NCI-H128 (cell line): Measurements from ENCODE around the gene ZSCAN9.

Experiments
- DNase-seq: peaks from one replicate; lab custom pipeline; 2025; ENCODE audit not compliant: unreplicated experiment; lab: John Stamatoyannopoulos, UW

Gene ZSCAN9

DNA sequence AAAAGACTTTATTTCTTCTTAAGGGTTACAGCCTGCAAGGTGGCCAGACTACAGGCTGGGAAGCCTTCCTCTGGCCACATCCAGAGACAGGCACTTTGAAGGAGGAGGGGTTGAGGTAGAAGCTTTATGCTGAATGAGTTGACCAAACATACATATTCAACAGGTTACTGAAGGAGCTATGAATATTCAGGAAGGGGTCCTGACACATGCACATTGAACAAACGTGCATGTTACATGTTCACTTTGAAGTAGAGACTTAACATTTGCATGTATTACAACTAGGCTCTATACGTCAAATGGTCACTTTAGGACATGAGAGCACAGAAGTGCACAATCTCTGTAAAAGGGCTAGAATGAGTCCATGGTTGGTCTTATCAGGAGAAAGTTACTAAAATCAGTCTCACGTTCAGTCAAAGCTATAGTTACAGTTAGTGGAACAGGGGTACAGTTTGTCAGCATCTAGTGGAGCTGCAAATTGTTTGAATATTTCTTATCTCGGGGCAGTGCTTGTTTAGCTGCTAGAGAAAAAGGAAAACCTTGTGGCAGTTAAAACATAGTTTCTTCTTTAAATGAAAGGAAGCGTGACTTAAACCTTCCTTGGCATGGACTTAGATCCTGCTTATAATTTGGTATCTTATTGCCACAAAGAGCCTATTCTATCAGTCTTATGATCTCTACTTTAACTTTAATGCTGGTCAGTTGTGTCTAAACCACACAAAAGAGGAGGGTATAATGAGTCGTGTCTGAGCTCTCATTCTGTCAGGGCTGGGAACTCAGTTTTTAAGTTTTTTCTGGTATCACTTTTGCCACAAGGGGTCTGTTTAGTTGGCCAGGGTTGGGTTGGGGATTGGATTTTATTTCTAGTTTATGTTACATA lies 4.6 kb upstream of the ZSCAN9 start:
- no peak for DNase-seq

DNA sequence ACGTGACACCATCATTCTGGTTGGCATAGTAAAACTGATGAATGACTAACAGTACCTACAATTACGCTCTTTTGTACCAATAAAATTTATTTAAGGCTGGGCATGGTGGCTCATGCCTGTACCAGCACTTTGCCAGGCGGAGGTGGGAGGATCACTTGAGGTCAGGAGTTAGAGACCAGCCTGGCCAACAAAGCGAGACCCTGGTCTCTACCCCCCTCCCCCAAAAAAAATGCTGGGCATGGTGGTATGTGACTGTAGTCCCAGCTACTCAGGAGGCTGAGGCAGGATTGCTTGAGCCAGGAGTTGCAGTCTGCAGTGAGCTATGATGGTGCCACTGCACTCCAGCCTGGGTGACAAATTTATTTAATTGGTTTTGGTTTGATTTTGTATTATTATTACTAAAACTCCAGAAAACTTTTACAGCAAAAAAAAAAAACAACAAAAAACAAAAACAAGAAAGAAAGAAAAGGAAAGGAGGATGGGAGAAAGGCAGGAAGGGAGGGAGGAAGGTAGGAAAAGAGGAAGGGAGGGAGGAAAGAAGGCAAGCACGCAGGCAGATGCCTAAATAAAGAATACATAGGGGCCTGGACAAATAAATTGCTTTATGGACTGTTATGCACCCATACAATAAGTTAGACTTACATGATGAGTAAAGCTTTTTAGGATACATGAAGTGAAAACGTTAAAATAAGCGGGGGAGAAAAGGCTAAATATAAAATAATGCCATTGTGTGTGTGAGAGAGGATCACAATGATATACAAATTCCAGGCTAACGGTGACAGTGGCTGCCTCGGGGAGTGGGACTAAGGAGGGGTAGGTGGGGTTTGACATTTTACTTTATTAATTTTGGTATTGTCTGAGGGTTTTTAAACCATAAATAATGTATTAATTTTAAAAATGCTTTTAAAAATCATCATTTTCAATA lies 682 bp upstream of the ZSCAN9 start:
- no peak for DNase-seq

DNA sequence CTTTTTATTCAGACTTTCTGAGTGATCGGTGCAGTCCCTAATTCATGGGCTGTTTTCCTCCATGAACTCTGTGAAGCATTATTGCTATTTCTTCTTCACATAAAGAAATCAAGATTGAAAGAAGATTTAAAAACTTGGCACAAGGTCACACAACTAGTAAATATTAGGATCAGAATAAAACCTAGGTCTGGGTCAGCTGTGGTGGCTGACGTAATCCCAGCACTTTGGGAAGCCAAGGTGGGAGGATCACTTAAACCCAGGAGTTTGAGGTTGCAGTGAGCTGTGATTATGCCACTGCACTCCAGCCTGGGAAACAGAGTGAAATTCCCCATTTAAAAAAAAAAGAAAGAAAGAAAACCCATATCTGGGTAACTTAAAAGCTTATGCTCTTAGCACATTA lies 1.4 kb downstream of the ZSCAN9 start:
- no peak for DNase-seq

DNA sequence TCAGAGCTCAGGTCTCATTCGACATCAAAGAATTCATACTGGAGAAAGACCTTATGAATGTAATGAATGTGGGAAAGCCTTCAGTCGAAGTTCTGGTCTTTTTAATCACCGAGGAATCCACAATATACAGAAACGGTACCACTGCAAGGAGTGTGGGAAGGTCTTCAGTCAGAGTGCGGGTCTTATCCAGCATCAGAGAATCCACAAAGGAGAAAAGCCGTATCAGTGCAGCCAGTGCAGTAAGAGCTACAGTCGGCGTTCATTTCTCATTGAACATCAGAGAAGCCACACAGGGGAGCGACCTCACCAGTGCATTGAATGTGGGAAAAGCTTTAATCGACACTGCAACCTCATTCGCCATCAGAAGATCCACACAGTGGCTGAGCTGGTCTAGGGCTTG lies 7.7 kb downstream of the ZSCAN9 start:
- no peak for DNase-seq

DNA sequence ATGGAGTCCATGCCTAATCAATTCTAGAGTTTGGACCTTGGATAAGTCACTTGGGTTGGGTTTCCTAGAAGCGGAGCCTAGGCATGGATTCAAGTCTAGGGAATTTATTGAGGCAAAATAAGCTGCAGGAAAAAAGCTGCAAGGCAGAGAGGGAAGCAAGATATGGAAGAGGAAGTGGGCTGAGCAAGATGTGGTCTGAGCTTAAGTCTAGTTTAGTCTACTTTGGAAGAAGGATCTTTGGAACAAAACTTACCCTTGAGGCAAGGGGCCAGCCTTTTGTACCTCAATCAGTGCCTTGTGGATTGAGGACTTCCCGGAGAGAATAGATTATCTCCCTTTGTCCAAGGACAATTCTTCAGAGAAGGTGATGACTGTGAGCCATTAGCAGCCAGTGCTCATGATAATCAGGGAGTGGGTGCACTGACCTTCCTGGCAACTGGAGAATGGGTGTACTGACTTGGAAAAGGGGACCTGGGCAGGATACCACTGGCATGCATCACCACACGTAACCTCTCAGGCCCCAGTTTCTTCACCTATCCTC lies 10.9 kb downstream of the ZSCAN9 start:
- DNase-seq = no peak

DNA sequence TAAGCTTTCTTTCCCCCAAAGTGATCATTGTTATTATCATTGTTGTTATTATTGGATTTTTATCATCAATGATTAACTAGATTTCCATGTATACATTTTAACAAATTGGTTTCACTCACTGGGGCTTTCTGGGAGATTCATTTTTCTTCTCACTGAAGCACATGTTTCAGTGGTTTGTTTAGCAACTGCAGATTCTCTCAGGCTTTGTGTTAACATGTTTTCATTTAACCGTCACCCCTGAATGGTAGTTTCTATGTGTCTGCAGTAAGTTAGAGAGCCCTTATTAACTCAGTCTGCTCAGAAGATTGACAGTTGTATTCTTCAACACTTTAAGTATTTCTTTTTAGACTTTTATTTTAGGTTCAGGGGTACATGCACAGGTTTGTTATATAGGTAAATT lies 14.6 kb downstream of the ZSCAN9 start:
- DNase-seq = no peak

DNA sequence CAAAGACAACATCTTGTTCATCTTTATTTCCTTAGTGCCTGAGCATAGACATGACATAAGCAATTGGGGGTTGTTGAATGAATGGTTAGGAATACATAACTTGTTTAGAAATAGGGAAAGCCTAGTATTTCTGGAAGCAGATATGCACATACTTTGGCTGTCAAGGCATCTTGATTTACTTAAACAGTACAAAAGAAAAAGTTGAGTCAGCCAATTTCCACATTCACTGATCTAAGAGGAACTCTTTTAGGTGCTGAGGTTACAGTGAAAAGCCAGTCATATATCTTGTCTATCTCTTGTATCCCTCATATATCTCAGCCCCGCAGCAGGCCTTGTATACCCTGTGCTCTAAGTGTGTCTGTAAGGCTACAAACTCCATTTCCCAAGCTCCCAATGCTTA lies 15.4 kb downstream of the ZSCAN9 start:
- no peak for DNase-seq

DNA sequence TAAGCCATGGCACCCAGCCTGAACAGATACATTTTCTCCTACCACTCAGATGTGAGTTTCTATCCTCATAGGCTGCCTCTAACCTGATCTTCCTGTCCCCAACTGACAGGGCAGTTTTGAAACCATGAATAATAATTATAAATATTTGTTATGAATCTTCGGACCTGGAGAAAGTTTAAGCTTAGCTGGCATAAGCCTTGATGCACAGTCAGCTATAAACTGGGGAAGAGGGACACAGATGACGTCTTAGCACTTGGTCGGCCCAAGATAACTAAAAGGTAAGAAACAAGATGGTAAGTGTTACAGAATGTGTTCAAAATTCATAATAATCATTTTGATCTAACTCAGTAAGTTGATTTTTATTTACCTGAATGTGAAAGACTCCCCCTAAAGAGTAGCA lies 18.9 kb downstream of the ZSCAN9 start:
- DNase-seq = no peak

DNA sequence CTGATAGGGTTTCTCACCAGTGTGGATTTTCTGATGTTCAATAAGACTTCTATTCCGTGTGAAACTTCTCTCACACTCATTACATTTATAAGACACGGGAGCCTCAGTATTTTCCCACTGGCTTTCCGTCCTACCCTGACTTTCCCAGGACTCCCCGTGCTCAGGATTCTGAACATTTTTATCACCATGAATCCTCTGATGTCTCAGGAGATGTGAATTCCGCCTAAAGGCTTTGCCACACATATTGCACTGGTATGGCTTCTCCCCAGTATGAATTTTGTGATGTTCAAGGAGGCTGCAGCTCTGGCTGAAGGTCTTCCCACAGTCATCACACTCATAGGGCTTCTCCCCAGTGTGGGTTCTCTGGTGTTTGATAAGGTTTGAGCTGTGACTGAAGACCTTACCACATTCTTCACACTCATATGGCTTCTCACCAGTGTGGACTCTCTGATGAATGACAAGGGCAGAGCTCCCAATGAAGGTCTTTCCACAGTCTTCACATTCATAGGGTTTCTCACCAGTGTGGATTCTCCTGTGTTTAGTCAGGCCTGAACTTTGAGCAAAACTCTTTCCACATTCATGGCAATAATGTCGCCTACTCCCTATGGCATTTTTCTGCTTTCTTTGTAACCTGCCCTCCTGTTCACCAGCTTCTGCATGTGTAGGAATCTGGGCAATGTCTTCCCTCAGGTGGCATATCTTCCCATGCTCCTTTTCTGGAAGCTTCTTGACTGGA lies 20.3 kb downstream of the ZSCAN9 start:
- no peak for DNase-seq

DNA sequence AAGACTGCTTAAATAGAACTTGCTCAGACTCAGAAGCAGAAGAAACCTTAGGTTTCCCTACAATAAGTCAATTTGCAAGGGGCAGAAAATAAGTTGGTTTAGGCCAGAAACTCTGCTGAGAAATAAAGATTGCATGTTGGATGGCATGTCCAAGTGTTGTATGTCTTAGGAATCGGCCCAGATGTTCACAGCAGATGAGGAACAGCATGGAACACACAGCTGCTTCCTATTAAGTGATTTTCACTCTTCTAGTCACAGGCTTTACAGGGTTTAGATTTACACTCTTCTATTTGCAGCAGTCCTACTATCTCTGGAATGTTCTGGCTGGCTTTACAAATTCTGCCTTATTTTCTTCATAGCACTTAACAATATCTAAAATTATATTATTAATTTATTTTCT lies 23.8 kb downstream of the ZSCAN9 start:
- no peak for DNase-seq

DNA sequence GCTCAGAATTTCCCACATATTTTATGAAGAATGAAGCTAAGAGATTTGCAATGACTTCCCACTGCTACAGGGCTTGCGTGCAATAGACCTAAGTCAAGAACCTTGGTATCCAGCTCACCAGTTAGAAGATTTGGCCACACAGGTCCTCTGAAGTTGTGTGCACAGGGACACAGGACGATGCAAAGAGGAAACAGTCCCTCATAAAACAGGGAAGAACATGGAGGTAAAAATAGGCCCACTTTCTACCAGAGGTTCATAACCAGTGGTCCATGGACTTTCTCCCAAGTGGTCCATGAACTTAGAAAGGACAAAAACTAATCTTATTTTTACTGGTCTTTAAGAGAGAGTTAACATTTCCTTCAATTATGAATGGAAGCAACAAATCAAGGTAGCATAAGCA lies 25.7 kb downstream of the ZSCAN9 start:
- DNase-seq = no peak

DNA sequence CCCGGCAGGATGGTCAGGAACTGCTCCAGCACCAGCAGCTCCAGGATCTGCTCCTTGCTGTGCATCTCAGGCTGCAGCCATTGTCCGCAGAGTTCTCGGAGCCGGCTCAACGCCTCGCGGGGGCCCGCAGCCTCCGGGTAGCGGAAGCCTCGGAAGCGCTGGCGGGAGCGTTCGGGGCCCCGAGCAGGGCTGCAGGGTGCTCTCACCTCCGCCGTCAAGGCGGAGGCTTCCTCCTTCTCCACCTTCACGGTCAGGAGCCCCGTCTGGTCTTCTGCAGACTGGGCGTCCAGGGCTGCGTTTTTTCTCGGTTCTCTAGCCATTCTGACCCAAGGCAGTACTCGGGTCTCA lies 26.6 kb downstream of the ZSCAN9 start:
- DNase-seq = no peak

DNA sequence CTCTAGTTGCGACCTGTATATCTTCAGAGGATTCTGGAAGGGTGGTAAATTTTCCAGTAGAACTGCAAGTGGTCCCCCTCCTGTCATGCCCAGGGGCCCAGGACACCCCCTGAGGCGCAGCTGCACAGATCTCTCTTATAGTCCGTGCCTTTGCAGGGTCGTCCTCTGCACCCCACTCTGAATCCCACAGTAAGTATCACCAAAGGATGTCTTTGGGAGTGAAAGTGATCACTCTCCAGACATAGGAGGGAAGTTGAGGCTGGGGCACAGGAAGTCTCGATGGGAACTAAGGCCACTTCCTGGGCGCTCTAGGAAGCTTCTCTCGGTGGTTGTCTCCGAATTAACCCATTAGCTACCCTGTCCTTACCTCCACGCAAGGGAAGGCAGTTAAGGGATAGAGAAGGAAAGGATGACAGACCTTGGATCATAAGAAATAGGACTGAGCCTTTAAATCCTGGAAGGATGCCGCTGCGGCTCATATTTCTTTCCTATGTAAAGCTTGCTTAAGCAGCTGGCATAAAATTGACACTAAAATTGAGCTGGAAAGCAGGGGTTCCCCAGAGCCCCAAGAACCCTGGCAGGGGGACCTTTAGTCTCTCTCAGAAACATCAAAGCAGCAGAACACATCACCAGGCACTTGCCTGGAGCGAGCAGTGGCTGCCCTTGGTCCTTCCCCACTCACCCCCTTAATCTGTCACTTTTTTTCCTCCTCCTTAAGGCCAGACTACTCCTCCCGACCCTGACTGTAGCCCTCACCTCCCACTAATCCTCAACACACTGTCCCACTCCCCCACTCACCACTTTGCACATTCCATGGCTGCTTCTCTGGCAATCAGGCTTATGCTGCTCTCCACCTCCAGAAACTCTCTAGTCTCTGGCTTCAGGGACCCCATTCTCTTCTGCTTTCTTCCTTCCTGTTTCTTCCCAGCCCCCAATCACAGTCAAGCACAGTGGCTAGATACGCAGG lies 27.2 kb downstream of the ZSCAN9 start, which contains the start of gene ZKSCAN4:
Gene ZKSCAN4 (minus strand): TSS at position 261 of the 967 bp plus-strand sequence. CDS start 289 bp downstream, outside the sequence.
- DNase-seq = peak; percentile 73

DNA sequence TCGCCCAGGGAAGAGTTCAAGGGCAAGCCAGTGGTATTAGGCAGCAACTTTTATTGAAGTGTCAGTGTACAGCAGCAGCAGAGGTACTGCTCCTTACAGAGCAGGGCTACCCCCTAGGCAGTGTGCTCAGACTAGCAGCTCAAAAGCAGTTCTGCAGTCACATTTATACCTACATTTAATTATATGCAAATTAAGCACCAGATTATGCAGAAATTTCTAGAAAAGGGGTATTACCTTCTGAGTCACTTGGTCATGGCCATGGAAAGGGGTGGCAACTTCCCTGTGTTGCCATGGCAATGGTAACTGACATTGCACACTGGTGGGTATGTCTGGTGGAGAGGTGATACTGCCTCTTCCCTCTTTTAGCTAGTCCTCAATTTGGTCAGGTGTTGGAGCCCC lies 29.0 kb downstream of the ZSCAN9 start:
- no peak for DNase-seq

DNA sequence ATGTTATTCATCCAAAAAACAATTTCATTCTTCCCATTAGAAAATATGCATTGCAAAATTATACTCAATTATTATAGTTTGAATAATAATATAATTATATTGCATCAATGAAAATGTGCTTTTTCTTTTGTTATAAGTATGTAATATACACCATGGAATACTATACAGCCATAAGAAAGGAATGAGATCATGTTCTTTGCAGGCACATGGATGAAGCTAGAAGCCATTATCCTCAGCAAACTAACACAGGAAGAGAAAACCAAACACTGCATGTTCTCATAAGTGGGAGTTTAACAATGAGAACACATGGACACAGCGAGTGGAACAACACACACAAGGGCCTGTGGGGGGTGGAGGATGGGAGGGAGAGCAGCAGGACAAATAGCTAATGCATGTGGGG lies 32.0 kb downstream of the ZSCAN9 start:
- no peak for DNase-seq

DNA sequence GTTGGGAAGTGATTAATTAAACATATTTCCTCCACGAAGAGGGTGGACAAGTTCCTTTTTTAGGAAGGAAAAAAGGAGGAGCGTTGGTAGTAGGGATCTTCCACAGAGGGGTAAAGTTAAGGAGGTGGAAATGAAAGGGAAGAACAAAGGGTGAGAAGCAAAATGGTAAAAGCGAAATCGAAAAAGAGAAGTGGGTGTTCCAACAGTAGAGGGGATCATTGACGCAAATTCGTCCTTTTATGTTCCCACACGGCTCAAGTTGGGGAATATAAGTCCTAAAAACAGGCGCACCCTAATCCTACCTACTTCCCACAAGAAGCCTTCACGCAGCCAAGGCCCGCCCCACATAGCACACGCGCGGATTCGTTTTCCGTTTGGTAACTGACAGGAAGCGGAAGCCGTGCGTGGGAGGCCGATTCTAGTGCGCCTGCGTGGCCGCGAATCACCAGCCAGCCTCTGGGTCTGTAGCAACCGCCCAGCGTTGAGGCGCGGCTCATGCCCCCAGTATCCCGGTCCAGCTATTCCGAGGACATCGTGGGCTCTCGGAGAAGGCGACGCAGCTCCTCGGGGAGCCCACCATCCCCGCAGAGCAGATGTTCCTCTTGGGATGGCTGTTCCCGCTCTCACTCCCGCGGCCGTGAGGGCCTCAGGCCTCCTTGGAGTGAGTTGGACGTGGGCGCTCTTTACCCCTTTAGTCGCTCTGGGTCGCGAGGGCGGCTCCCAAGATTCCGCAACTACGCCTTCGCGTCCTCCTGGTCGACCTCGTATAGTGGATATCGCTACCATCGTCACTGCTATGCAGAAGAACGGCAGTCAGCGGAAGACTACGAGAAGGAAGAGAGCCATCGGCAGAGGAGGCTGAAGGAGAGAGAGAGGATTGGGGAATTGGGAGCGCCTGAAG lies 34.1 kb downstream of the ZSCAN9 start, which contains the start of gene NKAPL:
Gene NKAPL (plus strand): TSS at position 421 of the 901 bp plus-strand sequence. CDS start 75 bp downstream, at position 496.
- DNase-seq = no peak

DNA sequence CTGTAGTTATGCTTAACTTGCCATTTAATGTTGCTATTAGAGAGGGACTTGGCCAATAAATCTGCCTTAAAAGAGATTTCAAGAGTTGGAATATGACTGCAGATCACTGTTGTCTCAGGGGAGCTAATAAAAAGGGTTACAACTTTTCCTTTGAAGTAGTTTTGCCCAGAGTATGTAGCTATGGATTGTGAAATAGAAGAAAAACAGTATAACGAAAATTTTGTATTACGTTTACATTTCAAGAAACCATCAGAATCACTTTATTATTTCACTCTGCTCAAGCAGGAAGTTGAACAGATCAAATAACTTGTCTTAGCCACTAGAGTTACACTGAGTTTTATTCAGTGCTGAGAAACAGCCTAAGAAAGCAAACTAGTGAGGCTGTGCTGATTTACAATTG lies 38.8 kb downstream of the ZSCAN9 start:
- no peak for DNase-seq

DNA sequence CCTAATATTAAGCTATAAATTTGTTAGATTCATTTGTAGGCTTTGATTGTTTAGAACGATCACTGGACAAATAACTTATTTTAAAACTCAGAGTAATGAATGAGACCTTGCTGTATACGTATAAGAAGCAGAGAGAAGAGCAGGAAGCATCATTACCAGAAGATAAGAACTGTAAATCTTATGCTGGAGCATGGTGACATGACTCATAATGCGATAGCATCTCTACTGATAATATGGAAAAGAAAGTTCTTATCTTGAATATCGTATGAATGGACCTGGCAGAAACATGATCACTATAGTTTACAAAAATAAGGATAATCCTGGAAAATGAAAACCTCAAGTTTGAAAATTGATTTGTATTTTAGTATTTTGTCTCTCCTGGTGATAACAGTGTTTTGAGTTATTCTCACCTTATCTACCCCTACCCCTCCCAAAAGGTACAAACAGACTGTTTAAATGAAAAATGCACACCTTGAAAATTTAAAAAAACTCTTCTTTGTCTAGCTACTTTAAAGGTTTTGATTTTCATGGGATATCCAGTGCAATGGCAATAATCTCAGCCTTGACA lies 39.8 kb downstream of the ZSCAN9 start:
- no peak for DNase-seq
